OCI-LY1 (cell line): ENCODE results near the gene FHIT.

Experiments
- H2AFZ ChIP-seq: fragments of 200-600 bp; sonication (generic), shearing (Covaris generic); 2 replicates; pipeline ENCODE4 v1.6.0; 2014; ENCODE audit warnings: antibody characterized with exemption, mild to moderate bottlenecking, low read length
- H3F3A ChIP-seq: fragments of 200-600 bp; sonication (generic), shearing (Covaris generic); 2 replicates; pipeline ENCODE4 v1.6.0; 2014; ENCODE audit warnings: mild to moderate bottlenecking, antibody characterized with exemption, low read length, moderate library complexity; ENCODE audit not compliant: insufficient read depth
- H3K27ac ChIP-seq: fragments of 200-600 bp; sonication (generic); 2 replicates; pipeline ENCODE4 v1.5.1; 2014; ENCODE audit warnings: low read length, mixed run types, mild to moderate bottlenecking, low read depth; ENCODE audit not compliant: poor library complexity, severe bottlenecking
- H3K27me3 ChIP-seq: fragments of 200-600 bp; sonication (generic); 2 replicates; pipeline ENCODE4 v1.6.0; 2014; ENCODE audit warnings: antibody characterized with exemption, mild to moderate bottlenecking, low read length, moderate library complexity; ENCODE audit not compliant: insufficient read depth
- H3K36me3 ChIP-seq: fragments of 200-600 bp; sonication (generic); 2 replicates; pipeline ENCODE4 v1.6.1; 2014; ENCODE audit warnings: mild to moderate bottlenecking, antibody characterized with exemption, low read length, moderate library complexity, mixed read lengths; ENCODE audit not compliant: insufficient read depth
- H3K4me1 ChIP-seq: fragments of 200-600 bp; sonication (generic); 2 replicates; pipeline ENCODE4 v1.5.1; 2014; ENCODE audit warnings: mild to moderate bottlenecking, low read length, moderate library complexity; ENCODE audit not compliant: insufficient read depth, severe bottlenecking
- H3K4me2 ChIP-seq: fragments of 200-600 bp; sonication (generic), shearing (Covaris generic); 2 replicates; pipeline ENCODE4 v1.6.1; 2014; ENCODE audit warnings: low read length
- H3K4me3 ChIP-seq: fragments of 200-600 bp; sonication (generic); 2 replicates; pipeline ENCODE4 v1.5.1; 2014; ENCODE audit warnings: low read length, low read depth, mild to moderate bottlenecking, mixed read lengths; ENCODE audit not compliant: poor library complexity, severe bottlenecking
- H3K79me2 ChIP-seq: fragments of 200-600 bp; shearing (Covaris generic); 2 replicates; pipeline ENCODE4 v1.6.1; 2016; ENCODE audit warnings: mixed run types, low read length, mixed read lengths; ENCODE audit not compliant: insufficient read depth
- H3K9ac ChIP-seq: fragments of 200-600 bp; sonication (generic), shearing (Covaris generic); 2 replicates; pipeline ENCODE4 v1.6.1; 2014; ENCODE audit warnings: mild to moderate bottlenecking, low read length, mixed read lengths
- H3K9me2 ChIP-seq: fragments of 200-600 bp; sonication (generic), shearing (Covaris generic); 2 replicates; pipeline ENCODE4 v1.6.1; 2014; ENCODE audit warnings: low read depth, mild to moderate bottlenecking, low read length, mixed read lengths
- H3K9me3 ChIP-seq: fragments of 200-600 bp; shearing (Covaris generic); 2 replicates; pipeline ENCODE4 v1.6.1; 2014; ENCODE audit warnings: low read length, mixed read lengths
- H4K20me1 ChIP-seq: fragments of 200-600 bp; sonication (generic), shearing (Covaris generic); 2 replicates; pipeline ENCODE4 v1.6.0; 2016; ENCODE audit warnings: mild to moderate bottlenecking, low read length; ENCODE audit not compliant: insufficient read depth
- EZH2 ChIP-seq: fragments of 200-600 bp; sonication (generic), shearing (Covaris generic); IDR thresholded peaks from 2 replicates; pipeline ENCODE4 v1.8.0; 2017; ENCODE audit warnings: borderline replicate concordance, mixed run types, mild to moderate bottlenecking, antibody characterized with exemption, low read length, moderate library complexity, mixed read lengths
- TF ChIP-seq, protein P1 (sequence below): fragments of 200-600 bp; sonication (generic), shearing (Covaris generic); IDR thresholded peaks from 2 replicates; pipeline ENCODE4 v1.5.1; 2017; ENCODE audit warnings: mild to moderate bottlenecking, antibody characterized with exemption, low read length, moderate library complexity, mixed read lengths

FHIT gene

DNA sequence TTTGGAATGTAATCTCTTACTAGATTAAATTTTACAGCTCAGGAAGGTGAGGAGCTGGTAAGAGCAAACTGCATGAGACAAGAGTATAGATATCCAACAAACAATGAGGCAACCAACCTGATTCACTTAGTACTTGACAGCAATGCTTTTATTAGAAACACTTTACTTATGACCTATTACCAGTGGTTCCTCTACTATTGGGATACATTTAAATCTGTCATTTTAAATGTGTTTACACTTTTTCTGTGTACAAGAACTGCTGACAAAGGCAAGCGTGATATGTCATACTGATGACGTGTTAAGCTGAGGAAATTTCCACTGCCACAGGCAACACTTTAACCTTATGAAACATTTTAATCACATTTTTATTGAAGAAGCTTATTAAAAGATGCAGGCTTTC is 1043.3 kb downstream of the FHIT start:
- Histone ChIP-seq H2AFZ (no peak overlapping the region), H3K4me3 (no peak overlapping the region), H3F3A (no peaks in the 10 kb centered on the region), H3K9me2 (no peaks in the 10 kb centered on the region), H3K9ac (no peak overlapping the region), H3K79me2 (no peaks in the 10 kb centered on the region), H3K27me3 (no peaks in the 10 kb centered on the region), H3K36me3 (no peaks in the 10 kb centered on the region), H3K27ac (no peak overlapping the region), H3K9me3 (no peaks in the 10 kb centered on the region), H4K20me1 (no peaks in the 10 kb centered on the region), H3K4me2 (no peak overlapping the region), H3K4me1 (no peaks in the 10 kb centered on the region)
- TF ChIP-seq EZH2 = no peak
- TF ChIP-seq, protein P1, sequence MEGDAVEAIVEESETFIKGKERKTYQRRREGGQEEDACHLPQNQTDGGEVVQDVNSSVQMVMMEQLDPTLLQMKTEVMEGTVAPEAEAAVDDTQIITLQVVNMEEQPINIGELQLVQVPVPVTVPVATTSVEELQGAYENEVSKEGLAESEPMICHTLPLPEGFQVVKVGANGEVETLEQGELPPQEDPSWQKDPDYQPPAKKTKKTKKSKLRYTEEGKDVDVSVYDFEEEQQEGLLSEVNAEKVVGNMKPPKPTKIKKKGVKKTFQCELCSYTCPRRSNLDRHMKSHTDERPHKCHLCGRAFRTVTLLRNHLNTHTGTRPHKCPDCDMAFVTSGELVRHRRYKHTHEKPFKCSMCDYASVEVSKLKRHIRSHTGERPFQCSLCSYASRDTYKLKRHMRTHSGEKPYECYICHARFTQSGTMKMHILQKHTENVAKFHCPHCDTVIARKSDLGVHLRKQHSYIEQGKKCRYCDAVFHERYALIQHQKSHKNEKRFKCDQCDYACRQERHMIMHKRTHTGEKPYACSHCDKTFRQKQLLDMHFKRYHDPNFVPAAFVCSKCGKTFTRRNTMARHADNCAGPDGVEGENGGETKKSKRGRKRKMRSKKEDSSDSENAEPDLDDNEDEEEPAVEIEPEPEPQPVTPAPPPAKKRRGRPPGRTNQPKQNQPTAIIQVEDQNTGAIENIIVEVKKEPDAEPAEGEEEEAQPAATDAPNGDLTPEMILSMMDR = no peak

DNA sequence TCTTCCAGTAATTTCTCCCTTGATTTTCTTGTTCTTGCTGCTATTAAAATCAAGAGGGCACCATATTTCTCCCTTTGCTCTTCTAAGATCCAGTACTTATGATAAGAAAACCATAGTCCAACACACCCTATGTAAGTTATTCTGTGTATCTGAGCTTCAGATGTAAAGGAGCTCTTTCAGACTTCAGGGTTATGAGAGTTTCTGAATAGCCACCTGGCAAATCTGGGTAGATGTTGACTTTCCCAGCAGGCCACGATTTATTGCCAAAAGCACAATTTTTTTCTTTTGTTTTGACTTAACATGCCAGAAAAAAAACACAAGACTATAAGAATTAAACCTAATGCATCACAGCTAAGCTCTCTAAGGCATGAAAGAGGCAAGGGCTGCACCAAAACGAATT is 1045.0 kb downstream of the FHIT start:
- Histone ChIP-seq H3K36me3 (no peaks in the 10 kb centered on the region), H3K9me3 (no peaks in the 10 kb centered on the region), H3K79me2 (no peaks in the 10 kb centered on the region), H3K27me3 (no peaks in the 10 kb centered on the region), H2AFZ (no peak overlapping the region), H3K27ac (no peak overlapping the region), H3K4me3 (no peak overlapping the region), H3K9me2 (no peaks in the 10 kb centered on the region), H3K4me2 (no peak overlapping the region), H3K9ac (no peak overlapping the region), H4K20me1 (no peaks in the 10 kb centered on the region), H3K4me1 (no peaks in the 10 kb centered on the region), H3F3A (no peaks in the 10 kb centered on the region)
- TF ChIP-seq EZH2 = no peak
- TF ChIP-seq, protein P1 = no peak

DNA sequence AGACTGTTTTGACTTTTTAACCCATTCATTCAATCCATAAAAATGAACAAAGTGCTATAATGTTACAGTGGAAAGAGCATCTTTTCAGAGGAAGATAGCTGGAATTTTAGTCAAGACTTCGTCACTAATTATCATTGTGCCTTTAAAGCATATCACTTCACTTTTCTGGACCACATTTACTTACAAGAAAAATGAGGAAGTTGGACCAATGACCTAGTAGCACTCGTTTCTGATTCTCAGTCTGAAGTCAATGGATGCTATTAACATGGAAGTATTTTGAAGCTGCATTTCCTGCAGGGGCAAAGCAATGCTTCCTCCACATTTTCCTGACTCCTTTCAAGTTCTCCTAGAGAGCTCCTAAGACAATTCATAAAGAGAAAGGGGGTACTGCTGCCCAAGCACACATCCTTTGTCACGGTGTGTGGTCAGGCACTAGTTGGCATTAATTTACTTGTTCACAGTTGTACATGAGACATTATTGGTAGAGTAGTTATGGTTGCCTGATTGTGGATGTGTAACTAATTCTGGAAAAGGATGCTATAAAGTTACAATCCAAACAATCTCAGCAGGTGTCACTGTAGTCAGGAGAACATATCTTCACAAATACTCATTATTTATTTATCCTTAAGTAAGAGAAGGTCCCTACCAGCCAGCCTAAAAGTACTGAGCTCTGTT is 1049.1 kb downstream of the FHIT start:
- TF ChIP-seq EZH2 = no peak
- TF ChIP-seq, protein P1 = no peak
- Histone ChIP-seq H3K36me3 (no peaks in the 10 kb centered on the region), H3F3A (no peaks in the 10 kb centered on the region), H3K79me2 (no peaks in the 10 kb centered on the region), H3K27ac (no peak overlapping the region), H3K4me2 (no peak overlapping the region), H3K4me1 (no peaks in the 10 kb centered on the region), H3K9me2 (no peaks in the 10 kb centered on the region), H2AFZ (no peak overlapping the region), H3K27me3 (no peaks in the 10 kb centered on the region), H3K4me3 (no peak overlapping the region), H4K20me1 (no peaks in the 10 kb centered on the region), H3K9ac (no peak overlapping the region), H3K9me3 (no peaks in the 10 kb centered on the region)
